ENCODE measurements around the gene BTG1. TPM values are rescaled to one million over a fixed set of nuclear protein-coding genes. Genes with fewer than 3 reads are reported as not detected.

The BTG1 gene
- total and polyA plus RNA-seq, 2 of the 8 experiments (the other 6 are each of a cell fraction or from before 2014, with no cell fraction given) = 17.1 to 32.7 TPM

DNA sequence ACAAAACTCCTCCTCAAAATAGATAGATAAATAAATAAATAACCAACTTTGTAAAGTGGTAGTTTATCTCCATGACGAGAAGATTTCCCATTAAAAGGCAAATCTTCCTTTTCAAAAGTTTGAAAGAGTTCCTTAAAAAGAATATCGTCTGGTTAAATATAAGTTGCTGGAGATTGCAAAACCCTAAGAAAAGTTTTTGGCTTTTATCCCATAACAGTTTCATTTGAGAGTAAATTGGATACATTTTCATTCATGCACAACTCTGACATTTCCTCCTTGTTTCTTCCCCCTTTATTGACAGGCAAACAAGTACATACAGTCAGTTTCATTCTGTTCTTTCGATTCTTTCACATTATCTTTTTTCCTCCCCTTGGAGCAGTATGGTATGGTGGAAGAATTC lies 45.4 kb upstream of the BTG1 start:
- POLR2A ChIA-PET (ENCODE audit: partially characterized antibody) = no interaction called here
- Histone ChIP-seq H4K91ac (replicated peaks; ENCODE audit: insufficient read length, low read length) (no peak overlapping the region), H3K27me3 (replicated peaks in 1 of 4; ENCODE audit: control insufficient read depth in 3 of 4, extremely low read depth in 1 of 4, insufficient read depth in 3 of 4, low read length in 3 of 4) (no peaks in the 10 kb centered on the region), H2AFZ (ENCODE audit: low read length) (no peak overlapping the region), H3K4me1 (replicated peaks in 1 of 4; ENCODE audit: control insufficient read depth in 3 of 4, insufficient read depth in 4 of 4, low read length in 3 of 4) (peaks cover 0 to 3% (median 0%) of the 10 kb centered on the region in 4 experiments; a peak in 1 of 7 replicates), H2BK12ac (ENCODE audit: low read depth, low read length) (no peak overlapping the region), H3K9ac (replicated peaks in 1 of 4; ENCODE audit: extremely low read depth in 1 of 4, low read depth in 3 of 4, low read length in 3 of 4) (no peak overlapping the region), H3K79me1 (ENCODE audit: low read depth, low read length) (no peaks in the 10 kb centered on the region), H4K20me1 (replicated peaks in 1 of 2; ENCODE audit: control insufficient read depth in 1 of 2, insufficient read depth in 2 of 2, low read length in 2 of 2) (no peaks in the 10 kb centered on the region), H3K56ac (replicated peaks; ENCODE audit: insufficient read length, low read depth, low read length) (no peak overlapping the region), H3K4me3 (ENCODE audit: extremely low read depth in 1 of 4, insufficient read depth in 2 of 4, low read depth in 3 of 4, low read length in 4 of 4) (no peak overlapping the region), H3K4me2 (ENCODE audit: insufficient read depth in 1 of 2, low read depth in 2 of 2, low read length in 2 of 2) (no peak overlapping the region), H2BK5ac (ENCODE audit: low read depth, low read length) (no peak overlapping the region), H4K5ac (ENCODE audit: insufficient read length, low read depth, low read length) (no peak overlapping the region), H3K18ac (ENCODE audit: extremely low read depth, low read length) (no peak overlapping the region), H4K8ac (ENCODE audit: extremely low read depth, insufficient read depth, low read length) (no peak overlapping the region), H2BK120ac (replicated peaks; ENCODE audit: low read depth, low read length) (no peak overlapping the region), H3K79me2 (ENCODE audit: control insufficient read depth in 1 of 2, insufficient read depth in 2 of 2, low read length in 2 of 2) (no peaks in the 10 kb centered on the region), H3K9me3 (ENCODE audit: insufficient read depth in 2 of 2, low read depth in 1 of 2, low read length in 1 of 2) (no peaks in the 10 kb centered on the region), H3K23me2 (ENCODE audit: low read depth, low read length) (no peaks in the 10 kb centered on the region), H2BK20ac (ENCODE audit: low read length) (no peak overlapping the region), H3K36me3 (ENCODE audit: control insufficient read depth in 2 of 4, insufficient read depth in 4 of 4, low read length in 3 of 4) (no peaks in the 10 kb centered on the region), H3K23ac (ENCODE audit: insufficient read length) (no peak overlapping the region), H2AK5ac (ENCODE audit: low read depth, low read length) (no peak overlapping the region), H3K27ac (ENCODE audit: low read depth, low read length) (no peak overlapping the region), H2BK15ac (ENCODE audit: low read length) (no peak overlapping the region), H3K4ac (replicated peaks; ENCODE audit: insufficient read length, low read depth, low read length) (no peak overlapping the region), H3K14ac (ENCODE audit: insufficient read length) (no peak overlapping the region)
- FAIRE-seq = no peak
- no peak for DNase-seq (ENCODE audit: low read depth in 1 of 2, low spot score in 2 of 2)
- WGBS, 2 experiments (ENCODE audit: extremely low coverage in 1 of 2, insufficient coverage in 1 of 2, insufficient read length in 1 of 2, insufficient replicate concordance in 2 of 2, low coverage in 1 of 2, low lambda C conversion rate in 2 of 2, missing lambda C conversion rate in 1 of 2) = 78% methylated on average over 3 of the region's 3 CpGs; no CpG with 5 or more reads in 1 of the 2 experiments
- CTCF ChIA-PET (ENCODE audit: partially characterized antibody) = no interaction called here
- TF ChIP-seq, protein P1, sequence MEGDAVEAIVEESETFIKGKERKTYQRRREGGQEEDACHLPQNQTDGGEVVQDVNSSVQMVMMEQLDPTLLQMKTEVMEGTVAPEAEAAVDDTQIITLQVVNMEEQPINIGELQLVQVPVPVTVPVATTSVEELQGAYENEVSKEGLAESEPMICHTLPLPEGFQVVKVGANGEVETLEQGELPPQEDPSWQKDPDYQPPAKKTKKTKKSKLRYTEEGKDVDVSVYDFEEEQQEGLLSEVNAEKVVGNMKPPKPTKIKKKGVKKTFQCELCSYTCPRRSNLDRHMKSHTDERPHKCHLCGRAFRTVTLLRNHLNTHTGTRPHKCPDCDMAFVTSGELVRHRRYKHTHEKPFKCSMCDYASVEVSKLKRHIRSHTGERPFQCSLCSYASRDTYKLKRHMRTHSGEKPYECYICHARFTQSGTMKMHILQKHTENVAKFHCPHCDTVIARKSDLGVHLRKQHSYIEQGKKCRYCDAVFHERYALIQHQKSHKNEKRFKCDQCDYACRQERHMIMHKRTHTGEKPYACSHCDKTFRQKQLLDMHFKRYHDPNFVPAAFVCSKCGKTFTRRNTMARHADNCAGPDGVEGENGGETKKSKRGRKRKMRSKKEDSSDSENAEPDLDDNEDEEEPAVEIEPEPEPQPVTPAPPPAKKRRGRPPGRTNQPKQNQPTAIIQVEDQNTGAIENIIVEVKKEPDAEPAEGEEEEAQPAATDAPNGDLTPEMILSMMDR (IDR thresholded peaks at IDR 0.05; ENCODE audit: control extremely low read depth in 1 of 3, insufficient read depth in 1 of 3, low read depth in 1 of 3, low read length in 3 of 3) = no peak
- TF ChIP-seq NANOG (IDR thresholded peaks at IDR 0.05; ENCODE audit: insufficient read depth, low read depth, low read length, poor library complexity, severe bottlenecking) (no peak), KDM1A (IDR thresholded peaks at IDR 0.05; ENCODE audit: borderline replicate concordance, low read length) (no peak), BACH1 (IDR thresholded peaks at IDR 0.05; ENCODE audit: low read length) (no peak), JUN (IDR thresholded peaks at IDR 0.05; ENCODE audit: low read depth, low read length) (no peak), EZH2 (IDR thresholded peaks at IDR 0.05; ENCODE audit: low read depth, low read length, severe bottlenecking) (no peak)
